DMS 273 (cell line): Measurements from ENCODE around the gene DNAH11.
"Not testable (repeated sequence)": the region's sequence is repeated elsewhere in the genome, so short reads cannot be mapped to it uniquely, and the experiment has no call there.

ENCODE experiments used
- DNase-seq: peaks from one replicate; lab custom pipeline; 2025; ENCODE audit not compliant: unreplicated experiment; lab: John Stamatoyannopoulos, UW

Gene DNAH11, protein sequence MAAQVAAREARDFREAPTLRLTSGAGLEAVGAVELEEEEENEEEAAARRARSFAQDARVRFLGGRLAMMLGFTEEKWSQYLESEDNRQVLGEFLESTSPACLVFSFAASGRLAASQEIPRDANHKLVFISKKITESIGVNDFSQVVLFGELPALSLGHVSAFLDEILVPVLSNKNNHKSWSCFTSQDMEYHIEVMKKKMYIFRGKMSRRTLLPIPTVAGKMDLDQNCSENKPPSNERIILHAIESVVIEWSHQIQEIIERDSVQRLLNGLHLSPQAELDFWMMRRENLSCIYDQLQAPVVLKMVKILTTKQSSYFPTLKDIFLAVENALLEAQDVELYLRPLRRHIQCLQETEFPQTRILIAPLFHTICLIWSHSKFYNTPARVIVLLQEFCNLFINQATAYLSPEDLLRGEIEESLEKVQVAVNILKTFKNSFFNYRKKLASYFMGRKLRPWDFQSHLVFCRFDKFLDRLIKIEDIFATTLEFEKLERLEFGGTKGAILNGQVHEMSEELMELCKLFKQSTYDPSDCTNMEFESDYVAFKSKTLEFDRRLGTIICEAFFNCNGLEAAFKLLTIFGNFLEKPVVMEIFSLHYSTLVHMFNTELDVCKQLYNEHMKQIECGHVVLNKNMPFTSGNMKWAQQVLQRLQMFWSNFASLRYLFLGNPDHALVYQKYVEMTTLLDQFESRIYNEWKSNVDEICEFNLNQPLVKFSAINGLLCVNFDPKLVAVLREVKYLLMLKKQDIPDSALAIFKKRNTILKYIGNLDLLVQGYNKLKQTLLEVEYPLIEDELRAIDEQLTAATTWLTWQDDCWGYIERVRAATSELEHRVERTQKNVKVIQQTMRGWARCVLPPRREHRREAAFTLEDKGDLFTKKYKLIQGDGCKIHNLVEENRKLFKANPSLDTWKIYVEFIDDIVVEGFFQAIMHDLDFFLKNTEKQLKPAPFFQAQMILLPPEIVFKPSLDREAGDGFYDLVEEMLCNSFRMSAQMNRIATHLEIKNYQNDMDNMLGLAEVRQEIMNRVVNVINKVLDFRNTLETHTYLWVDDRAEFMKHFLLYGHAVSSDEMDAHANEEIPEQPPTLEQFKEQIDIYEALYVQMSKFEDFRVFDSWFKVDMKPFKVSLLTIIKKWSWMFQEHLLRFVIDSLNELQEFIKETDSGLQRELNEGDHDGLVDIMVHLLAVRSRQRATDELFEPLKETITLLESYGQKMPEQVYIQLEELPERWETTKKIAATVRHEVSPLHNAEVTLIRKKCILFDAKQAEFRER (N-terminal part only)

DNA sequence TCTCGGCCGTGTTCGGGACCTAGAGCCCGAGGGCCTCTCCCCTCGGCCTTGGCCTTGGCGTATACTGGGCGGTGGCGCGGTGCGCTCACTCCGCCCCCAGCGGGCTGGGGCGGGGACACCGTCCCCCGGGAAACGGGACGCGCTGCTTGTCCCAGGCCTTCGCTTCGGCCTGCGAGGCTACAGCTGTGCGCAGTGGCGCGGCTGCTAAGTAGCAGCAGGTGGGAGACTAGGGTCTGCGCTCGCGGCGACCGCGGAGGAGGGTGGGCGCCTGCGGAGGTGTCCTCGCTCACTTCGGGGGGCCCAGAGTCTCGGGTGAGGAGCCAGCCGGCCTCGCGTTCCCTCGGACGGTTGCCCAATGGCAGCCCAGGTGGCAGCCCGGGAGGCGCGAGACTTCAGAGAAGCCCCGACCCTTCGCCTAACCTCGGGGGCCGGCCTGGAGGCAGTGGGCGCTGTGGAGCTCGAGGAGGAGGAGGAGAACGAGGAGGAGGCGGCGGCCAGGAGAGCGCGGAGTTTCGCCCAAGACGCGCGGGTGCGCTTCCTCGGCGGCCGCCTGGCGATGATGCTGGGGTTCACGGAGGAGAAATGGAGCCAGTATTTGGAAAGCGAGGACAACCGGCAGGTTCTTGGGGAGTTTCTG, at the start of gene DNAH11:
Gene DNAH11 (plus strand): TSS at position 149 of the 637 bp plus-strand sequence. CDS start 207 bp downstream, at position 356.
- DNase-seq: peak; percentile 84

DNA sequence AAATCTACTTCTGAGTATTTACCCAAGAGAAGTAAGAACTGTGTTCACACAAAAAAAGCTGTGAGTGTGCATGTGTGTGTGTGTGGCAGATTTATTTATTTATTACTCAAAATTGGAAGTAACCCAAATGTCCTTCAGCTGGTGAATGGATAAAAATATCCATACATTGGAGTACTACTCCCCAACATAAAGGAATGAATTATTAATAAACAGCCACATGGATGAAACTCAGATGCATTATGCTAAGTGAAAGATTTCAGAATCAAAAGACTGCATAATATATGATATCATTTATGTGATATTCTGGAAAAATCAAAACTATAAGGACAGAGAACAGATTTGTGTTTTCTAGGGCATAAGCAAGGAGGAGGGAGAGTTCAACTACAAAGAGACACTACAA, 47.1 kb upstream of the DNAH11 start:
- no peak for DNase-seq

DNA sequence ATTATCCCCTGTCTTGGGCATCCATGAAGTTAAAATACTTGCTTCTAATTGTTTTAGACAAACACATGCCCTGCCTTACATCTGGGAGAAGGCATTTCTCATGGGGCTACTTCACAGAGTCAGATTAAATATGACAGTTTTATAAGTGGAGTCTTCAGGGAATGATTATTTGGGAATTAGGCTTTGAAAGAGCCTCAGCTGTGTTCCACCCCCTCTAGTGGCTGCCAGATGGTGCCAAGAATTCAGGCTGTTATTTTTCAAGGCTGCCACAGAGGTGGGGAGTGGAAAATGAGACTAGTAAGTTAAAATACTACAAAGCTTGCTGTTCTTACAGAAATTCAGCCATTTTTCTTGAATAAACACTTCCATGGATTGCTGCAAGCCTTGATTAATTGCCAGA, 45.8 kb upstream of the DNAH11 start:
- peak; percentile 51 for DNase-seq

DNA sequence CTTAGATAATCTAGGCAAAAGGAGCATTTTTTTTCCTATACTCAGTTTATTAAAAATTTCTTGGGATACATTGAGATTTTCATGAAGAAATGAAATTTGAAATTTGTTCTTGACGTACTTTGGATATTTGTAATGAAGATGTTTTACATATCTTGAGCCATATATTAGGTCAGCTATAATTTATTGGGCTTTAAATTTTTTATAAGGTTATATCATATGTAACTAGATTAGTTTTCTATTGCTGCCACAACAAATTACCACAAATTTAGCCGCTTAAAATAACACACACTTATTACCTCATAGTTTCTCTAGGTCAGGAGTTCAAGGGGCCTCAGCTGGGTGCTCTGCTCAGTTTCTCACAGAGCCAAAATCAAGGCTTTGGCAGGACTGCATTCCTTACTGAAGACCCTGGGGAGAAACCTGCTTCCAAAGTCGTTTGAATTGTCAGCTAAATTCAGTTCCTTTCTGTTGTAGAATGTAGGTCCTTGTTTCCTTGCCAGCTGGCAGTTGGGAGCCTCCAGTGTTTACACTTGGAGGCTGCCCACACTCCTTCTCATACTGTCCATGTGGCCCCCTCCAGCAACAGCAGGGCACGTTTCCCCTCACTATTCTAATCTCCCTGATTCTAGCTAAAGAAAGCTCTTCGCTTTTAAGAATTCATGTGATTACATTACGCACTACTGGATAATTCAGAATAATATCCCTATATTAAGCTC, 42.6 kb upstream of the DNAH11 start:
- DNase-seq: no peak

DNA sequence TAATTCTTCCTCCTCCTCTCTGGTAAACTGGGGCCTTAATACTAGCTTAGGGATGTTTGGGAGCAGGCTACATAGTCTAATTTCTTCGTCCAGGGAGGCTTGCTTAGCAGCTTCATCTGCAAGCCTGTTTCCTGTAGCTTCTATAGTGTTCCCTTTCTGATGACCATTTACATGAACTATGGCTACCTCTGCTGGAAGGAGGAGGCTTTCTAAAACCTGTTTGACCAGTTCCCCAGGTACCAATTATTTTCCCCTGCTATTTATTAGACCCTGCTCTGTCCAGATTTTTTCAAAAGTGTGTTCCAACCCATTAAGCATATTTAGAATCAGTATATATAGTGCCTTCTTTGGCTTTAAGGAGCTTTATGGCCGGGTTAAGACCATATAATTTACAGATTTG, 38.8 kb upstream of the DNAH11 start:
- DNase-seq: no peak

DNA sequence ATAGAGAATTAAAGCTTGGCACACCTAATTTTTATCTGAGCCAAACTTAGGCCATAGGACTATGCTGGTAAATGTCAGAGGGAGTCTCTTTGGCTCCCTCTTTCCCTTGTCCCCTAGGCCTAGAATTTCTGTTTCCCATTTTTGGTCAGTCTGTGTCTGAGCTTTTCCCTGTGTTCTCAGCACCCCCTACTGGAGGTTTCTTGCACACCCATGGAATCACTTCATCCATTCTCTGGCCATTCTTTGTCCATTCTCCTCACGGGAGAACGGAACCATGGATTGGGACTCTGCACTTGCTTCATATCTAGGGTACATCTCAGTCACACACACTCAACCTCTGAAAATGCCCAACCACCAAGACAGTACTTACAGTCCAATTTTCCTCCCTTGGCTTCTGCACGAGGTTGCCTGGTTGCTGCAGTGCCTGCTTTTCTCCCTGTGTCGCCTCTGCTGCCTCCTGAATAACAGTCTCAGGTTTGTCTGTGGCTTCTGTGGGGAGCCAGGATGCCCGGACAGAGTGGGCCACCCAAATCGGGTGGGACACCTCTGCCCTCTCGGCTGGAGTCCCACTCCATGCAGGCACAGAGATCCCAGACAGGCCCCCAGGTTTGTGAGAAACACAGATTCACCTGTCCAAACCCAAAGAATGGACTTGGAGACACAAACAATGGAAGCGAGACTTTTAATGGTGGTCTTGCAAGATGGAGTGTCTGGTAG, 35.1 kb upstream of the DNAH11 start:
- peak; percentile 51 for DNase-seq

DNA sequence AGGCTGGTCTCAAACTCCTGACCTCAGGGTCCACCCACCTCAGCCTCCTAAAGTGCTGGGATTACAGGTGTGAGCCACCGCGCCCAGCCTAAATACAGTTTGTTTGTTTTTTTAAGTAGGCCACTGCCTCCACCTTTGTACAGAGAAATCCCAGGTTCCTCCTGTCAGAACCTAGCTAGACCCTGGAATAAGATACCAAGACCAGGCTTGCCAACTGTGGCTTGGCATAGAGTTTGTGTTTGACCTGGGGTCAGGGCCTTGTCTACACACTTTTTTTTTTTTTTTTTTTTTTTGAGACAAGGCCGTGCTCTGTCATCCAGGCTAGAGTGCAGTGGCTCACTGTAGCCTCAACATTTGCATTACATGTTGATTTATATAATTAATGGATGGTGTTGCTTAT, 34.3 kb upstream of the DNAH11 start:
- no peak for DNase-seq

DNA sequence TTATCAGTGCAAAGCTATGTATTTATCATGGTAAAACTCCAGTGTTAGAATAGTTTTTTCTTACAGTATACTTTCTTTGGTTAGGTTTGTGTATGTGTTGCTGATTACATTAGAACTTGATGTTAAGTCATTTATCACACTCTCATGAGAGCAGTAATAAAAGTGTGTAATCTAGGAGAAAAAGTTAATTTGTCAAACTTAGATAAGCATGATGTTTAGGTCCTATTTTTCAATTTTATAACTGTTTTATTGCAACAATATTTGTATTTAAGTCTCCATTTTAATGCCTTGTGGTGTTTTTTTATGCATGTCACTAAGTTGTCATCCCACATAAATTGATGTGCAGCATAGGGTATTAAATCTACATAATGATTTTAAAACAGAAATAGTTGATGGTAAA, 28.8 kb upstream of the DNAH11 start:
- no peak for DNase-seq

DNA sequence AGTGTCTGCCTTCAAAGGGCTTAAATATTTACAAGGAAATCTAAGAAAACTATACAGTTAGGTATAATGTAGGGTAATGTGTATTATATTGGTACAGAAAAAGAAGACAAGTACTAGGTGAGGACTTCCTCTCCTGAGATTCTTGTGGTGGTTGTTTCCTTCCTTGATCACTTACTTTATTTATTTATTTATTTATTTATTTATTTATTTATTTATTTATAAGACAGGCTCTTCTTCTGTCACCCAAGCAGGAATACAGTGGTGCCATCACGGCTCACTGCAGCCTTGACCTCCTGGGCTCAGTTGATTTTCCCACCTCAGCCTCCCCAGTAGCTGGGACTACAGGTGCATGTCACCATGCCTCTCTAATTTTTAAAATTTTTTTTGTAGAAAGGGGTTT, 18.2 kb upstream of the DNAH11 start:
- no peak for DNase-seq

DNA sequence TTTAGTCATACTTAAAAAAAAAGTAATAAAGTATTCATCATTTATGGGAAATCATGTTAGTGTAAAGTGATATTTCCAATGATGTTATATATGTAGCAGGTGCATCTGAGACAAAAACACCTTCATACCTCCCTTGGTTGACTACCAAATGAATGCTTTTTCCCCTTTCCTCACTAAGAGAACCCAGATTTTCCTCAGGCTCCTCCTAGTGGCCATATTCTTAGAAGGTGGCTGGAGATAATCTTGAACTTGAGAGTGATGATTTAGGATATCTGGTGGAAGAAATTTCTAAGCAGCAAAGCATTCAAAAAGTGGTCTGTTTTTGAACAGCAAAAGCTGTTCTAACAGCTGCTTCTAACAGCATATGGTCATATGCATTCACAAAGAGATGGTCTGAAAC, 16.8 kb upstream of the DNAH11 start:
- DNase-seq: peak; percentile 57

DNA sequence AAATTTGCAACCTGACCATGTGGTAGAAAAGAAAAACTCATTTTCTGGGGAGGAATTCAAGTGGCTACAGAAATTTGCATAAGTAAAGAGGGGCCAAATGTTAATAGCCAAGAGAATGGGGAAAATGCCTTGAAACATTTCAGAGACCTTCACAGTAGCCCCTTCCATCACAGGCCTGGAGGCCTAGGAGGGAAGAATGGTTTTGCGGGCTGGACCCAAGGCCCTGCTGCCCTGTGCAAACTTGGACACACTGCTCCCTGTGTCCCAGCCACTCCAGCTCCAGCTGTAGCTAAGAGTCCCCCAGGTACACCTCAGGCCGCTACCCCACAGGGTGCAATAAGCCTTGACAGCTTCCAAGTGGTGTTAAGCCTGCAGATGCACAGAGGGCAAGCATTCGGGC, 16.4 kb upstream of the DNAH11 start:
- DNase-seq: no peak

DNA sequence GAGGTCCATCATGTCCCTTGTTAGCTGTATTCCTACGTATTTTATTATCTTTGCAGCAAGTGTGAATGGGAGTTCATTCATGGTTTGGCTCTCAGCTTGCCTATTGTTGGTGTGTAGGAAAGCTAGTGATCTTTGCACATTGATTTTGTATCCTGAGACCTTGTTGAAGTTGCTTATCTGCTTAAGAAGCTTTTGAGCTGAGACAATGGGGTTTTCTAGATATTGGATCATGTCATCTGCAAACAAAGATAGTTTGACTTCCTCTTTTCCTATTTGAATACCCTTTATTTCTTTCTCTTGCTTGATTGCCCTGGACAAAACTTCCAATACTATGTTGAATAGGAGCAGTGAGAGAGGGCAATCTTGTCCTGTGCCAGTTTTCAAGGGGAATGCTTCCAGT, 10.4 kb upstream of the DNAH11 start:
- not testable (repeated sequence) for DNase-seq

DNA sequence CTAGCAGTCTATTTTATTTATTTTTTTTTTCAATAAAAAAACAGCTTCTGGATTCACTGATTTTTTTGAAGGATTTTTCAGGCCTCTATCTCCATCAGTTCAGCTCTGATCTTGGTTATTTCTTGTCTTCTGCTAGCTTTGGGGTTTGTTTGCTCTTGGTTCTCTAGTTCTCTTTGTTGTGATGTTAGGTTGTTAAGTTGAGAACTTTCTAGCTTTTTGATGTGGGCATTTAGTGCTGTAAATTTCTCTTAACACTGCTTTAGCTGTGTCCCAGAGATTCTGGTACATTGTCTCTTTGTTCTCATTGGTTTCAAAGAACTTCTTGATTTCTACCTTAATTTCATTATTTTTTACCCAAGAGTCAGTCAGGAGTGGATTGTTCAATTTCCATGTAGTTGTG, 9.2 kb upstream of the DNAH11 start:
- not testable (repeated sequence) for DNase-seq

DNA sequence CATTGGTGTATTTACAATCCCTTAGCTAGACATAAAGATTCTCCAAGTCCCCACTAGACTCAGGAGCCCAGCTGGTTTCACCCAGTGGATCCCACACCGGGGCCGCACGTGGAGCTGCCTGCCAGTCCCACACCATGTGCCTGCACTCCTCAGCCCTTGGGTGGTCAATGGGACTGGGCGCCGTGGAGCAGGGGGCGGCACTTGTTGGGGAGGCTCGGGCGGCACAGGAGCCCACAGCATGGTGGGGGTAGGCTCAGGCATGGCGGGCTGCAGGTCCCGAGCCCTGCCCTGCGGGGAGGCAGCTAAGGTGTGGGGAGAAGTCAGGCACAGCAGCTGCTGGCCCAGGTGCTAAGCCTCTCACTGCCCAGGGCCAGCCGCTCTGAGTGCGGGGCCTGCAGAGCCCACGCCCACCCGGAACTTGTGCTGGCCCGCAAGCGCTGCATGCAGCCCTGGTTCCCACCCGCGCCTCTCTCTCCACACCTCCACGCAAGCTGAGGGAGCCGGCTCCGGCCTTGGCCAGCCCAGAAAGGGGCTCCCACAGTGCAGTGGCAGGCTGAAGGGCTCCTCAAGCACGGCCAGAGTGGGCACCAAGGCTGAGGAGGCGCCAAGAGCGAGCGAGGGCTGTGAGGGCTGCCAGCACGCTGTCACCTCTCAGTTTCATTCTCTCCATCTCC, 6.3 kb upstream of the DNAH11 start:
- not testable (repeated sequence) for DNase-seq

DNA sequence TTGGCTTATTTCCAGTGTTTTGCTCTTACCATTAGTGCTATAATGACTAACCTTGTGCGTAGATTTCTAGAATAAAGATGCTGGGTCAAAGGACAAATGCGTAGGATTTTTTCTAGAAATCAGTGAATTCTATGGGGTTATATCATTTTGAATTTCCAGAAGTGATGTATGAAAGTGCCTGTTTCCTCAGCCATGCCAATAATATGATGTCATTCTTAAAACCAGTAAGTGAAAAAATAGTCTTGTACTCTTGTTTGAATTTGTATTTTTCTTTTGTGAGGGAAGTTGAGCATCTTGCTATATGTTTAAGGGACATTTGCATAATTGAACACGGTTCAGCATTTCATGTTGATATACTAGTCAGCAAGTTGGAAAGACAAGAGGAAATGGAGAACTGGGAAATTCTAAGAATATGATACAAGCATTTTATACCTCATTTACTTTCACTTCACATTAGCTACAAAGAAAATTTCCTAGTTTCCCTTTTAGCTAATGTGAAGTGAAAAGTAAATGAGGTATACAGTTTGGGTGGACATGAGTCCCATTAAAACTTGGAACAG, 3.8 kb upstream of the DNAH11 start:
- no peak for DNase-seq

DNA sequence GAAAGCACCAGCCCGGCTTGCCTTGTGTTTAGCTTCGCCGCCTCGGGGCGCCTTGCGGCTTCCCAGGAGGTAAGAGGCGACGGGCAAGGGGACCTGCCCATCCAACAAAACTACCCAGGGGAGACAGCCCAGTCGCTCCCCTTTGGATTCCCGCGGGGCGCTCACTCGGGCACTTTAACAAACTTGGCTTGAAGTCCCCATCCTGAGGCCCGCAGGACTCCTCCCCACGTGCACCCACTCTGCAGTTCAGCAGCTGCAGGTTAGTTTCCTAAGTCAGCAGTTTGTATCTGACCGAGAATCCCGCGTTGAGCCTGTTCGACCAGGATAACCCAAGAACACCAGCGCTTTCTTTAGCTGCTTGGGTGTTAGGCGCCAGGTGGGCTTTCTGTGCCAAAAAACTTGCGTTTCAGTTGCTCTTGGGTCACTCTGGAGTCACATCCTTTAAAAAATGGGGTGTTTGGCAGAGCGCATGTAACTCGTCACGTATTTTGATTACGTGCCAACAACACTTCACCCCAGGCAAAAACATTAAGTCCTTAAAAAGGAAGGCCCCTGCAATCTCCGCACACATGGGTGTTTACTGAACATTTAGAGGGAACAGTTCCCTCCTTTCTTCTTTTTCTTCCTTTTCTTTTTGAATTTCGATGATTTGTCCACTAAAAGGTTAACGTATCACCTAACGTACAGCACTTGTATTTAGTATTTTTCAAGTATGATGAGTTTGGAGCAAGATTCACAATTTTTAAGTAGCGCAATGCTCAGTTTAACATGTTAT, 876 bp downstream of the DNAH11 start:
- DNase-seq: peak; percentile 69

DNA sequence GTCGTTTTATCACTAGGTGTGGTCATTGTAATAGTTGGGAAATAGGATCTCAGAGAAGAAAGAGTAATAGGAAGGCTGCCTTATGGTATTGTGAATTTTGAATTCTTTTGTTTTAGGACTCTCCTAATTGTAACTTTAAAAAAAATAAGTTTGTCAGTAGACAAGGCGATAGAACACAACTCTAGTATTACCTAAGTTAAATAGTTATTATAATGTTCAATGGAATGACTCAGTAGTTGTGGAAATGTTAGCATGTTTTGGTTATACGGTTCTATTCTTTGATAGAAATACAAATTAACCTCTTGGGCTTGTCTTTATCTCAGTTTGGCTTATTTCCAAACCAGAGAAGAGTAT, 1.4 kb downstream of the DNAH11 start:
- DNase-seq: no peak

DNA sequence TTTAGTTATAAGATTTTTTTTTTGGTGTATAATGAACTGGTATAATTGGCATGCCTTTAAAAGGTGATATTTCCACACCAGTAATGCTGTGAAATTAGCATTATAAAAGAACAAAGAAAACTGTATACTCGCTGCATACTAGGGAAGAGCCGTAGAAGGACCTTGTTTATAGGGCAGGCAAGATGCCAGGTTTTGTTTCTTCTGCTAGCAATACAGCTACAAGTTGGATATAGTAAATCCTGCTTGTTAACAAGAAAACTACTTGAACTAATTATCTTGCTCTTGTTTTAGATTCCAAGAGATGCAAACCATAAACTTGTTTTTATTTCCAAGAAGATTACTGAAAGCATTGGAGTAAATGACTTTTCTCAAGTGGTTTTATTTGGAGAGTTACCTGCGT, 1.9 kb downstream of the DNAH11 start:
- no peak for DNase-seq
